Activated naive CD8-positive, alpha-beta T cell (primary cell): ENCODE data around the gene MTURN.

Experiments used
- H3K27ac Mint-ChIP-seq: one replicate; pipeline ENCODE4 v1.8.0; 2021; ENCODE audit warnings: mixed read lengths
- H3K27me3 Mint-ChIP-seq: one replicate; pipeline ENCODE4 v1.8.0; 2021; ENCODE audit warnings: mixed read lengths
- H3K36me3 Mint-ChIP-seq: one replicate; pipeline ENCODE4 v1.8.0; 2021; ENCODE audit warnings: mixed read lengths
- H3K4me1 Mint-ChIP-seq: one replicate; pipeline ENCODE4 v1.8.0; 2021; ENCODE audit warnings: low read depth, mixed read lengths
- H3K4me3 Mint-ChIP-seq: one replicate; pipeline ENCODE4 v1.8.0; 2021; ENCODE audit warnings: mild to moderate bottlenecking, mixed read lengths
- H3K9me3 Mint-ChIP-seq: one replicate; pipeline ENCODE4 v1.8.0; 2021; ENCODE audit warnings: low read depth, mixed read lengths

The MTURN gene

DNA sequence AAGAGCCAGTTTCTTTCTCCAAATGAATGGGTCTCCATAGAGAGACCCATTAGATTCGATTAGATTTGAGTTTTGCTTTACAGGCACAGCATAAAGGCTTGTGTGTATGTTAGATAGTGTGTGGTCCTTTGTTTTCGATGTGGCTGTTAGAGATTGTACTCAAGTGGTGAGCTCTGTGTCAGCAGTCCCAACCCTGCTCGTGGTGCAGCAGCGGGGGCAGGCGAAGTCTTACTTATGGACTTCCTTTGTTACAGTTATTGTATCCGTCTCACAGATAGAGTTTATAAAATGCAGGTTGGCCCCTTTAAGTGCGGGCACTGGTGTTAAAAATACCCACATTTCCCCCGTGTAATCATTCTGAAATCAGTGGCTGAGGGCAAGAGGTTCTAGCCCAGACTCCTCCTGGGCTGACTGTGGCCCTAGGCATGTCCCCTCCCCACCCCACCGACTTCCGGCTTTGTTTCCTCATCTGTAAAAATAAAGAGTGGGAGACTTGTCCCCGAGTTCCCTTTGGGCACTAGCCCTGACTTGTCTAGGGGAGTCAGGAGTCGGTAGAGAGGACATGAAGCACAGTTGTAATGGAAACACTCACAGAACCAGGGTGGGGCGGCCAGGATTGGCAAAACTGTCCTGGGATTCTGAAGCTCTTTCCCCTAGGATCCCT, 28.6 kb downstream of the MTURN start:
- Mint-ChIP-seq H3K4me3 (peak overlapping the region; percentile 59), H3K36me3 (no peaks in the 10 kb centered on the region), H3K9me3 (no peaks in the 10 kb centered on the region), H3K27me3 (no peaks in the 10 kb centered on the region), H3K27ac (peak overlapping the region; percentile 2), H3K4me1 (peaks cover 42% of the 10 kb centered on the region)

DNA sequence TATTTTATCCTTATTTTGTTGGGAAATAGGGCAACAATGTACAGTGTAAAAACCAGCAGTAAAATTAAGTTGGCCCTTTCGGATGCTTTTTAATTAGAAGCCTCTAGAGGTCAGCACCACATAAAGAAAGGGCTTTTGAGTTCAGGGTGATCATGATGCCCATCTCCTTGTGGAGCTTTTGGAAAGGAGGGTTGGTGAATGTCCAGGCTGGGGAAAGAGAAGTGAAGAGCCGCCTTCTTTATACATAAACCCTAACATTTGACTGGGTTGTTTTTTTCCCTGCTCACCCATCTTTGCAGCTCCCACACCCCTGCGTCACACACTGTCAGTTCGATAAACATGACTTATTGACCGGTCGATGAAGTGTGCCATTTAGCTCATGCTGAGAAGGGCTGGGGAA, 29.8 kb downstream of the MTURN start:
- H3K27ac Mint-ChIP-seq = no peak overlapping the region
- peak overlapping the region; percentile 5 for H3K4me3 Mint-ChIP-seq
- H3K9me3 Mint-ChIP-seq = no peaks in the 10 kb centered on the region
- no peaks in the 10 kb centered on the region for H3K27me3 Mint-ChIP-seq
- peaks cover 37% of the 10 kb centered on the region for H3K4me1 Mint-ChIP-seq
- no peaks in the 10 kb centered on the region for H3K36me3 Mint-ChIP-seq

DNA sequence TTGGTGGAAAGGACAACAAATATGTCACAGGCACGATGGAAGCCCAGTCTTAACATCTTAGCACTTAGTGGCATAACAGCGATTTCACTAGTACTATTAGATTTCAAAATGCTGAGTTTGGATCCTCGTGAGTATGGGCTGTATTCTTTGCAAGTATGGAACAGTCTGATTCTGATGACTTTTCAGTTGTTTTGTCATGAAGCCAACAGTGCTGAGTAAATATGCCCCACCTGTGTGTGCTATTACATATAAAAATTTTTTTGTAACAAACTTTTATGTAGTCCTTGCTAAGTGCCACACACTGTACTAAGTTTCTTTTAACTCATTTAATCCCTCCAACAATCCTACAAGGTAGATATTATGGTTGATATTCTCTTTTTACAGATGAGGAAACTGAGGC, 30.8 kb downstream of the MTURN start:
- Mint-ChIP-seq H3K27ac (no peak overlapping the region), H3K4me1 (peaks cover 26% of the 10 kb centered on the region), H3K9me3 (no peaks in the 10 kb centered on the region), H3K27me3 (no peaks in the 10 kb centered on the region), H3K4me3 (no peak overlapping the region), H3K36me3 (no peaks in the 10 kb centered on the region)

DNA sequence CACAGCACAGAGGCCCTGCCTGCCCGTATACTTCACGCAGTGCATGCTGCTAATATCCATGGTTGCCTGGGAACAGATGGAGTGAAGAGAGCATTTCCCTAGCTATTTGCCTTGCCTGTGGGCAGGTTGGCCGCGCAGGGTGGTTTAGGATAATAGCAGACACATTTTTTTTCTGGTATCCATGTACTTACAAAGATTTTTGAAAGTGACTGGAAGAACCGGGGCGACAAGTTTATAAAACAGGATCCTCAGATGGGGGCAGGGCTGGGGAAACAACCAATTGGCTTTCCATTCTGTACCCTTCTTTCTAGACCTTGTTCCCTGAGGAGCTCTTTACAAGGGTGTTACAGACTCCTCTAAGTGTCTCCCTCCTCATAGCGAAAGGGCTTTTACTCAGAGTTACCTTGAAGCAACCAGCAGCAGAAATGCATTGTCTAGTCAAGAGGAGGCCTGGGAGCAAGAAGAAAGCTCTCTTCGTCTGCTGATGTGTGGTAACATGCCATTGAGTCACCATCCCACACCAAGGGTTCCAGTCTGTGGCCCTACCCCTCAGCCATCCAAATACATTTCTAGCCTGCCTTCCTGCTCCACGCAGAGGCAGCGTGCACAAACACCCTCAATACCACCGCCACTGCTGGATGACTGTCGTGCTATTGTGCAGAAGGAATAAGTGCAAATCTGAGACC, 31.5 kb downstream of the MTURN start:
- Mint-ChIP-seq H3K36me3 (no peaks in the 10 kb centered on the region), H3K27ac (no peak overlapping the region), H3K27me3 (no peaks in the 10 kb centered on the region), H3K9me3 (no peaks in the 10 kb centered on the region), H3K4me1 (peaks cover 24% of the 10 kb centered on the region), H3K4me3 (no peak overlapping the region)

DNA sequence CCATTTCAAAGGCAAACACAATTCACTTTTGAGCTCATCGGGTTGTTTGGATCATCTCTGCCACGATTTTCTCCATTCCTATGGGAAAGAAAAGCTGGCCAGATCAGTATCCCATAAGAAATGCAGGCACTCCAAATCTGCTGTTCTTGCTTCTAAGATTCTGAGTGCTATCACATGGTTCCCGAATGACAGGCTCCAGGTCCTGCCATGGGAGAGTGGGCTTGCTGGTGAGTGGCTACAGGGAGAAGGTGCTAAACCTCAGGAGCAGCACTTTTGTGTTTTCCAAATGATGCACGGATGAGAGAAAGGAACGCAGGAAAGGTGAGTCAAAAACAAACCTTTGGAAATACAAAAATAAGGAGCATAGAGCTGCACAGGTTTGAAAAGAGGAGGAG, 32.1 kb downstream of the MTURN start:
- H3K9me3 Mint-ChIP-seq = no peaks in the 10 kb centered on the region

DNA sequence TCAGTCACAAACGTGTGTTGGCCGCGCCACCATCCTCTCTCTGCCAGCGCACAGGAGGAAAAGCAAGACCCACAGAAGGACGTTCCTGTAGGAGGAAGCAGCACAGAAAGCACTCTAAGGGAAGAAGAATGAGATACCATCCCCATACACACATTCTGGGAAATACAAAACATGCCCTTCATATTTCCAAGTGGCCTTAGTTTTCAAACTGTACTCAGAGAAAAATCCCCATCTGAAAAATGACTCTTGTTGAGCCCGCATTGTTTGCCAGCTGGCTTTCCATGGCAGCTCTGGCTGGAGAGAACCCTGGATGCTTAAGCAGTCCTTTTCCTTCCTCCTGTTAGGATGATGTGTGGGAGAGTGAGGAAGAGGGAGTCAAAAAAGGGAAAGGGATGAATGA, 33.1 kb downstream of the MTURN start:
- Mint-ChIP-seq H3K27me3 (no peaks in the 10 kb centered on the region), H3K9me3 (no peaks in the 10 kb centered on the region), H3K4me3 (no peak overlapping the region), H3K27ac (no peak overlapping the region), H3K4me1 (peaks cover 14% of the 10 kb centered on the region), H3K36me3 (no peaks in the 10 kb centered on the region)

More for the DNA sequence above, 32.1 kb downstream of the MTURN start:
- peaks cover 24% of the 10 kb centered on the region for H3K4me1 Mint-ChIP-seq
- no peak overlapping the region for H3K4me3 Mint-ChIP-seq
- H3K36me3 Mint-ChIP-seq = no peaks in the 10 kb centered on the region
- H3K27ac Mint-ChIP-seq = no peak overlapping the region
- H3K27me3 Mint-ChIP-seq = no peaks in the 10 kb centered on the region

DNA sequence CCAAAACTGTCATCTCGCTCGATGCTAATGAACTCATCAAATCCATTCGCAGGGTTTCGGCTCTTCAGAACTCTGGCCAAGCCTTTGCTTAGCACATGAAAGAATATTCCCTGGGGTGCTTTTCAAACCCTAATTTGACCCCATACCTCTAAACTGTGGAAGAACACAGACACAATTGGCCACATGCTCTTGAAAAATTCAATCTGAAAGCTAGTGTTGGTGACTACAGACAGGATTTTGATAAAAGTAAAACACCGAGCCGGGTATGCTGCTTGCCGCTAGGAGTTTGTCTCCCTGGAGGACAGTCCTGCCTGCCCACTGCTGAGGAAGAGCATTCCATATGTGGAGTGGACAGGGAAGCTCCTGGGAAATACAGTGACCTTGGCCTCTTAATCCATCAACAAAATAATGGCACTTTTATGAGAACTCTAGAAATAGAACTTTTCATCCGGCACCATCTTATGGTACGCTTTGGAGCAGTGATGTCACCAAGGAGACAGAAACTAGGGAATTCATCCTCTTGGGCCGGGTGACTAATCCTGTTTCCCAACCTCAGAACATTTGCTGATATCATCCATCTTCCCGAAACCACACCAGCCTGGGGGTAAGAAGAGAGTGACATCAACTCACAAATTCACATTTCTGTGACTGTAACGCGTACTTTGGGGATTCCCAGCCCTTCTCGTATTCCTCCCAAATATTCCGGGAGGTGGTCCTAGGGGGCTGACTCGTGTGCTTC, 34.2 kb downstream of the MTURN start:
- Mint-ChIP-seq H3K9me3 (no peaks in the 10 kb centered on the region), H3K4me3 (no peak overlapping the region), H3K27me3 (no peaks in the 10 kb centered on the region), H3K27ac (no peak overlapping the region), H3K4me1 (peaks cover 3% of the 10 kb centered on the region), H3K36me3 (no peaks in the 10 kb centered on the region)

DNA sequence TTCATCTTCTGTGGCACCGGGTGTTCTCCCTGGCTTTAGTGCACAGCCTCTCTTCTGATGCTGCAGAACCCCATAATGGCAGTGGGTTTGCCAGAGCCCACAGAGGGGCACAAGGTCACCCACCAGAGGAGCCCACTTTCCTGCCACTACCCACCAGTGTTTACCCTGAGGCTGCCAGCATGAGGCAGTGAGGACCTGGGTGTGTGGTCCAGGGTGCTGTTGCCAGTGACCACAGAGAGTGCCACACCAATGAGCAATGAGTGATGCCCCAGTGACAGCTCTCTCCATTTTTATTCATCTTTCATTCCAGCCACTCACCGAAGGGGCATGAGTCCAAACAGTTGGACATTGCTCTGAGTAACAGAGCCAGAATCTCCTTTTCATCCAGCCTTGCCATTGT, 34.8 kb downstream of the MTURN start:
- H3K4me1 Mint-ChIP-seq = no peaks in the 10 kb centered on the region
- no peaks in the 10 kb centered on the region for H3K9me3 Mint-ChIP-seq
- no peaks in the 10 kb centered on the region for H3K36me3 Mint-ChIP-seq
- H3K4me3 Mint-ChIP-seq = no peak overlapping the region
- no peaks in the 10 kb centered on the region for H3K27me3 Mint-ChIP-seq
- no peak overlapping the region for H3K27ac Mint-ChIP-seq

DNA sequence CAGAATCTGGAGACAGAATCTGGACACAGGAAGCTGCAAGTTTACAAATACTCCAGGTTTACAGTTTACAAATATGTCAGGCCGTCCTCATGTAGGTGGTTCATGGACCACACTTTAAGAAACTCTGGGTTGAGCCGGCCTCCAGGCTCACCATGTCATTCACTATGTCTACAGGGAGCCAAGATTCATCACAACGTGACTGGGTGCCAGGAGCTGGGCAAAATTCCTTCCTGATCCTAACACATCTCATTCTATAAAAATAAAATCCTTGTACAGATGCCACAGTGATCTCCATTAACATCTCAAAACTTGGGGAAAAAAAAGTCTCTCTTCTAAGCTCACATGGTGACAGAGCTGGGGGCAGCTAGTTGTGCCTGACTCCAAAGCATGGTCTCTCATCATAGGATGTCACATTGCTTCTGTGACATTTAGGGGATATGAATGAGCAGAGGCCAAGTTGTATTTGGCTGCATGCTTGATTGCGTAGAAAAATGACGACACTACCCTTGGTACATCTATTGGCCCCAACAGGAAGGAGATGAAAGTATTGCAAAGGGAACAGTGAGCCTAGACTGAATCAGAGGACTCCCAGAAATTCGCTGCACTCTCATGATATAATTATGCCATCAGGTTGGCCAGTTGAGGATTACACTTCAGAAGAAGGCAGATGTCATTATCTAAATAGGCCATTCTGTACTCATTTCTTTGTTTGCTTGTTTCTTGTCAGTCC, 35.9 kb downstream of the MTURN start:
- Mint-ChIP-seq H3K27ac (no peak overlapping the region), H3K36me3 (no peaks in the 10 kb centered on the region), H3K4me3 (no peak overlapping the region), H3K27me3 (no peaks in the 10 kb centered on the region), H3K4me1 (no peaks in the 10 kb centered on the region), H3K9me3 (no peaks in the 10 kb centered on the region)

DNA sequence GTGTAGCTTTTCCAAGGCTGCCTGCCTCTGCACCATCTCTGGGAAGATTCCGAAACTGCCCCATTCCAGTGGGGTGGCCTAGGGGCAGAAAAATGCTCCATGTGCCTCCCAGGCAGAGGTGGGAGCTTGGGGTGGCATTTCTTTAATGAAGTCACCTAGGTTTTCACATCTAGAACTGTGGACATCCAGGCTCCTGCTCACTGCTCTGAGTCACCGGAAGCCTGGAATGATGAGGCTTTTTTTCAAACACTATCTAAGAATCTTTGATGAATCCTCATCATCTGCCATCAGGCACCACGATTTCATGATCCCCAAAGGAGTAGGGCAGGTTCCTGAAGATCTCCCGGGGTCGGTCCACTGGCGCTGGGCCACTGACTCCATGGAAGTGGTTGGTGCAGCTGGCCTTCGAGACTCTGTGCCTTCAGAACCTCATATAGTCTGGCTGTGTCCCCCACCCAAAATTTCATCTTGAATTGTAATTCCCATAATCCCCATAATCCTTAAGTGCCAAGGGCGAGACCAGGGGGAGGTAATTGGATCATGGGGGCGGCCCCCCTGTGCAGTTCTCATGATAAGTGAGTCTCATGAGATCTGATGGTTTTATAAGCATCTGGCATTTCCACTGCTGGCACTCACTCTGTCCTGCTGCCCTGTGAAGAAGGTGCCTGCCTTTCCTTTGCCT, 37.1 kb downstream of the MTURN start:
- Mint-ChIP-seq H3K27me3 (no peaks in the 10 kb centered on the region), H3K4me1 (no peaks in the 10 kb centered on the region), H3K36me3 (no peaks in the 10 kb centered on the region), H3K27ac (no peak overlapping the region), H3K4me3 (no peak overlapping the region), H3K9me3 (no peaks in the 10 kb centered on the region)

DNA sequence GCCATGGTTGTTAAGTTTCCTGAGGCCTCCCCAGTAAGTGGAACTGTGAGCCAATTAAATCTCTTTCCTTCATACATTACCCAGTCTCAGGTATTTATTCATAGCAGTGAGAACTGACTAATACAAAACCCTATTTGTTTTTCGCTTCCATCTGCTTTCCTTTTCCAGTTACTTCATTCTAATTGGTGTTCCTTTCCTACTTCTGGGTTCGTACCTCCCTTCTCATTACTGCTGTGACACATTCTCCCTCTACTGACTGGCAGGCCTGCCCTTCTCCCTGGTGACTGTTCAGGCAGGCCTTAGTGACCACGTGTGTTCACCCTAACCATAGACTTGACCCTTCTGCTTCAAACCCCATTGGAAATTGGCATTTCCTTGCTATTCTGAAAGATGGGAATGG, 37.7 kb downstream of the MTURN start:
- Mint-ChIP-seq H3K4me3 (no peak overlapping the region), H3K27me3 (no peaks in the 10 kb centered on the region), H3K36me3 (no peaks in the 10 kb centered on the region), H3K4me1 (no peaks in the 10 kb centered on the region), H3K9me3 (no peaks in the 10 kb centered on the region), H3K27ac (no peak overlapping the region)

DNA sequence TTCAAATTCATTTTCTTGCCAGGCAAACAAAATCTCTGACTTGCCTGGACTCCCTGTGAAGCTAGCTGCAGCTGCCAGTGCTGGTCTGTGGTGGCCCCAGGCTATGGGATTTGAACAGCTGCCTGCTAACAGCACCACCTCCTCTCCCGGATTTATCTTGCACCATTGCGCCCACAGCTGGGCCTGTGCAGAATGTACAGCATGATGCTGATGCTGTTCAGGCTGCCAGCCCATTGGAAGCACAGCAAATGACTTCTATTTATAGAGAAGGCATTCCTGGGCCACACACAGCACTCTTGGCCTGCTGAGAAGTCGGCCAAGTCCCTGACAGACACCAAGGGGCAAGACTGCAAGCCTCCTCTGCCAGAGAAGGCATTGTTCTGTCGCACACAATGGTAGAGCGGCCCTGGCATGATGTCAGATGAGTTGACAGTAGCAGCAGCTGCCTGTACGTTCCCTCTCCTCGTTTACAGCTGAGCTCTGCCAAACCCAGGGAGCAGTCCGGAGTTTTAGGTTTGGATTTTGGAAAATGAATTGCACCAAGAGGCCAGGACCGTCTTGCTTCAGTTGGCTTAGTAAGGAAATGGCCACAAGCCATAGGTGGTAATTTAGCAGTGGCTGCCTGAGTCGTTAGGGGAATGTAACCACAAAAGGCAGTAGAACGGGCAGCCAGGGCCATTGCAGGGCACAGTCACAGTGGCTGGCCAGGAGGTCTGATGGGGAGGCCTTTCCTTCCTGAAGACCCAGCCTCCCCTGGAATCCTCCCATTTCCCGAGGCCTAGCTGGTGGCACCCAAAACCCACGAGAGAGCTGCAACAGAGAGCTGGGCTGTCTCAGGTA, 38.5 kb downstream of the MTURN start:
- no peak overlapping the region for H3K27ac Mint-ChIP-seq
- H3K27me3 Mint-ChIP-seq = no peaks in the 10 kb centered on the region
- H3K4me1 Mint-ChIP-seq = no peaks in the 10 kb centered on the region
- H3K4me3 Mint-ChIP-seq = no peak overlapping the region
- H3K36me3 Mint-ChIP-seq = no peaks in the 10 kb centered on the region
- H3K9me3 Mint-ChIP-seq = no peaks in the 10 kb centered on the region

DNA sequence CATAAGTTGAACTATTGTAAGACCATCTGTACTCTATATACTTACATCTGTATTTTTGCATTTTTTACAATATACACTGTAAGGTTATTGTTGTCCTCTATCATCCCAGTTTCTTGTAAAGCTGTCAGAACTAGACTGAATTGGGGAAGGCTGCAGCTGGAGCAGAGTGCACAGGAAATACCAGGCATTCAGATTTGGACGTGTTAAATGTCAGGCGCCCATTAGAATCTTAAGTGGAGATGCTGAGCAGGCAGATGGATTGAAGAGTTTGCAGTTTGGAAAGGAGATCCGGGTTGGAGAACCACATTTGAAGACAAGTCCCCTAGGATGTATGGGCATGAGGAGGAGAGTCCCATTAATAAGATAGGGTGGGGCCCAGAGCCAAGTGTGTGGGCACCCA, 40.4 kb downstream of the MTURN start:
- H3K36me3 Mint-ChIP-seq = no peaks in the 10 kb centered on the region
- H3K27me3 Mint-ChIP-seq = no peaks in the 10 kb centered on the region
- H3K4me3 Mint-ChIP-seq = no peak overlapping the region
- H3K27ac Mint-ChIP-seq = no peak overlapping the region
- no peaks in the 10 kb centered on the region for H3K9me3 Mint-ChIP-seq
- H3K4me1 Mint-ChIP-seq = no peaks in the 10 kb centered on the region

DNA sequence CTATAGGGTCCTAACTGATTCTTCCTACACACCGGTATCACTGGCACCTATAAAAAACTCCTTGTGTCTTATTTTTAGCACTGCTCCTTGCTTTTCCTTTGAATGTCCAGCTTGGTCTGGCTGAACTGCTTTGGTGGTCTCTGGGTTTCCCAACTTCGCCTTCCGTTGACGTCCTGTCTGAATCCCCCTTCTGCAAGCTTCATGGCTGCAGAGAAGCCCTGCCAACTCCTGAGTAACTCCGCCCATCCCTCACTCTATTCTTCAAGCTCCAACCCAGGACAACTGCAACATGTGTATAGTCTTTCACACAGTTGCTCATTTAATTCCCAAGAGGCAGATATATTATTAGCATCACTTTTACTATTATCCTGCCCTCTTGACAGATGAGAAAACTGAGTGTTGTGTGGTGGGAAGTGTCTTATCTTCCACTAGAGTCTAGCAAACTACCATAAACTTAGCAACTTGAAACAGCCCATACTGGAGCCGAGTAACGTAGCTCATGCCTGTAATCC, 40.9 kb downstream of the MTURN start:
- H3K4me1 Mint-ChIP-seq = no peaks in the 10 kb centered on the region
- H3K27ac Mint-ChIP-seq = no peak overlapping the region
- no peaks in the 10 kb centered on the region for H3K27me3 Mint-ChIP-seq
- H3K4me3 Mint-ChIP-seq = no peak overlapping the region
- H3K9me3 Mint-ChIP-seq = no peaks in the 10 kb centered on the region
- no peaks in the 10 kb centered on the region for H3K36me3 Mint-ChIP-seq
